ENCODE measurements around the gene LRP3.
"Not testable (repeated sequence)": the region's sequence is repeated elsewhere in the genome, so short reads cannot be mapped to it uniquely, and the experiment has no call there.

The LRP3 gene

GRCh38 chr19:33220735-33221134 lies 26.6 kb downstream of the LRP3 start:
- no peak for DNase-seq

- no peak for DNase-seq
Observed at GRCh38 chr19:33221638-33222037, 27.5 kb downstream of the LRP3 start.

GRCh38 chr19:33222255-33222654 lies 28.1 kb downstream of the LRP3 start:
- not testable (repeated sequence) for DNase-seq

DNA sequence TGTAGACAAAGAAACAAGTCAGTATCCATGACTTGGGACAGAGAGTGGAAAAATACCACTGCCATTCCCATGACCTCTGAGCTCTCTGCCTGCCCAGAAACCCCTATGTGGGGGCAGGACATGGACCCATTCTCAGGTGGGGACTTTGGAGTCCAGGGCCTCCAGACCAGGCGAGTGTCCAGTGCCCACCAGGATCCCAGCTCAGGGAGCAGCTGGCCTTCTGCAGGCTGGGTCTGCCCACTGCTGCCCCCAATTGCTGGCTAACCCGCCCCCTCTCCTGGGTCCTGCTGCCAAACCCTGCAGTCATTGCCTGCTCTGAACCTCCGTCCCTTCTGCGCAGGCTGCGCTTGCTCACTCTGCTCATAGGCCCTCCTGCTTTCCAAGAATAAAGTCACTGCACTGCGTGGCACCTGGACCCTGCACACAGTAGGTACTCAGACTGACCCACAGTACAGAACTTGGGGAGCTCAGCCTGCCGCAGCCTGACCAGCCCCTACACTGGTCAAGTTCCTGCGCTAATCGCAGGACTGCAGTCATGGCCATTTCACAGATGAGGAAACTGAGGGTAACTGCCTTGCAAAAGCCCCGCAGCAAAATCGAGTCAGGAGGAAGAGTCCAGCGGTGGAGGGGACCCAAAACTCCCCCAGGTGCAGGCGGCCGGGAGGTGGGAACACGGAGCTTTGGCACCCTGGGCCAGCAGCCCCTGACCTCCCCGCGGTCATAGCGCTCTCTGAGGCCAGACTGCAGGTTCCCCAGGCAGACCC lies 30.7 kb downstream of the LRP3 start:
- DNase-seq = no peak

DNA sequence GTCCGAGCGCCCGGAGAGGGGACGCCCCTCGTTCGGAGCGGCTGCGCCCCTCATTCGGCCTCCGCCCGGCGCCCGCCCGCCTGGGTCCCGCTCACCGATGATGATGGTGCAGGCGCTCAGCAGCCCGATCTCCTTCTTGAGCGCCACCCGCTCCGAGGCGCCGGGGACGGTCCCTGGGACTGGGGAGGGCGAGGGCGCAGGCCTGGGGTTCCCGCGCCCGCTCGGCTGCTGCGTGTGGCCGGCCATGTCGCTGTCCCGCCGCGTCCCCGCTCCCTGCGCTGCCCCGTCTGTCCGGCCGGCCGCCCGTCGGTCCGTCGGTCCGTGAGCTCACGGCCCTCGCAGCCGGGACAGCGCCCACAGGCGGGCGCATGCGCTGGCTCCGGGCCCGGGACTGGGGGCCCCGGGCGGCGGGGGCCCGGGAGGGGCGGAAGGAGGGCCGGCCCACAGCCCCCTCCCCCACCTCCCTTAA lies 31.4 kb downstream of the LRP3 start, which contains the start of gene SLC7A10:
SLC7A10 (minus strand) TSS at position 393 of the 469 bp plus-strand sequence; CDS start at position 246, 147 bp downstream.
- no peak for DNase-seq

GRCh38 chr19:33226550-33227241 lies 32.6 kb downstream of the LRP3 start:
- DNase-seq = no peak

DNA sequence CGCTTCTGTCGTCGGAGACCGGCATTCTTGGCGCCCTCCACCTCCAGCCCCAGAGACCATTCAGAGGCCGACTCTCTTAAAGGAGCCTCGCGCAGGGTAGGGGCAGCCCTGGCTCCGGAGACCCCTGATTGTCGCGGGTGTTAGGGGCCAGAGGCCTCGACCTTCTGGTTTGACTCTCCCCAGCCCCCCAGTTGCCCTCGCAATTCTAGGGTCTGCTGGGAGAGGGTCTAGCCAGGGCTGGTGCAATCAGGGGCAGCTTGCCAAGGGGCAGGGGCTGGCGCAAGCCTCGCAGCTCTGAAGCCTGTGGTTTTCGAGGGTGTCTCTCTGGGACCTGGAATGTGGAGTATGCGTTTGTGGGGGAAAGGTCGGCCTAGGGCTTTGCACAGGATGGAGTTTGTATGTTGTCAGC lies 33.1 kb downstream of the LRP3 start:
- DNase-seq = no peak

DNA sequence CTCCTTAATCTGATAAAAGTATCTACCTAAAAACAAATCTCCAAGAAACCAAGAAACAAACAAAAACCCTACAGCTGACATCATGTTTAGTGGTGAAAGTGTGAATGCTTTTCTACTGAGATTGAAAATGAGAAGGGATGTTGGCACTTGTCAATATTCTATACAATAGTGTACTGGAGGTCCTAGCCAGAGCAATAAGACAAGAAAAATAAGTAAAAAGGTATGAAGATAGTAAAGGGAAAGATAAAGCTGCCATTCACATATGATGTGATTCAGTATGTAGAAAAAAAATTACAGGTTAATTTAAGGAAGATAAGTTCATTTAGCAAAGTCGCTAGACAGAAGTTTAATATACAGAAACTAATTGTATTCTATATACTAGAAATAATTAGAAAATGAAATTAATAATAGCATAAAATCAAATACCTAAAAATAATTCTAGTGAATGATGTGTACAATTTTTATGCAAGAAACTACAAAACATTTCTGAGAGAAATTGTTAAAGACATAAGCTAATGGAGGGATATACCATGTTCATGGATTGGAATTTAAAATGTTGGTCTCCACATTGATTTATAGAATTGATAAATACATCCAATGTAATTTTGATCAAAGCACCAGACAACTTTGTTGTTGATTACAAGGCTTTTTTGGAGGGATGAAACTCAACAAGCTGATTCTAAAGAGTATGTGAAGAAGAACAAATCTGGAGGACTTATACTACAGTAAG lies 33.9 kb downstream of the LRP3 start:
- DNase-seq = no peak

- DNase-seq = no peak
Observed at GRCh38 chr19:33229962-33230361, 35.8 kb downstream of the LRP3 start.

GRCh38 chr19:33231511-33231910 lies 37.4 kb downstream of the LRP3 start:
- no peak for DNase-seq

DNA sequence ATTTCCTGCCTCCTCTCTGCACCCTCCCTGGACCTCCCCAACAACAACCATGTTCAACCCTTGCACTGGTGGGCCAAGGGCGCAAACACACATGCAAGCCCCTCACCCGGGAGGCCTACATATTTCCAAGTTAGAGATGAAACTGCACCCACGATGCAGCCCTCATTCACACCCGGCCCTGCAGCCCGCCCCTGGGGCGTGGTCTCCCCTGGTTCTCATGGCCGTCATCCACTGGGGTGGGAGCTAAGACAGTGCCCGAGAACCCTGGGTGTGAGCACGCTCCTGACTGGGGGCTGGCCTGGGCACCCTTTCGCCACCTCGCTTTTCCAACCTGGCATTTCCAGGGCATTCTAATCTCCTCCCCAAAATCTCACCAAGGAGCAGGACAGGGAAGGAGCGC lies 38.5 kb downstream of the LRP3 start:
- DNase-seq = no peak

DNA sequence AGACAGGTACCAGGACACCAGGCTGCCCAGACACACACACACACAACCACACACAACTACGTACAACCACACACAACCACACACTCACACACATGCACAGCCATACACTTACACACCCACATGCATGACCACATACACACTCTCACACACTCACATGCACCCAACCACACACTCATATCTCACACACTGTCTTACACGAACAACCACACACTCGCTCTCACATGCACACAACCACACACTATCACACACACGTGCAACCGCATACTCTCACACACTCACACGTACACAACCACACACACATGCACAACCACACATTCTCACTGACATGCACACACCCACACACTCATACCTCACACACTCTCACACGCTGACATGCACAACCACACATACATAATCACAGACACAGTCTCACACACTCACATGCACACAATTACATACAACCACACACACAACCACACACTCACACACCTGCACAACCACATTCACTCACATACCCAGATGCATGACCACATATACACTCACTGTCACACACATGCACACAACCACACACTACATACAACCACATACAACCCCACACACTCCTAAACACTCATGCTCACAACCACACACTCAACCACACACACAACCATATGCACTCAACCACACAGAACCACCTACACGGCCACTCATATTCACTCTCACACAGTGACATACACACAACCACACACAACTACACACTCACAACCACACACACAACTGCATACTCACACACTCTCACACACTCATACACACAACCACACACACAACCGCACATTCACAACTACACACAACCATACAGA lies 39.1 kb downstream of the LRP3 start:
- no peak for DNase-seq

GRCh38 chr19:33234092-33234491 lies 40.0 kb downstream of the LRP3 start:
- no peak for DNase-seq

DNA sequence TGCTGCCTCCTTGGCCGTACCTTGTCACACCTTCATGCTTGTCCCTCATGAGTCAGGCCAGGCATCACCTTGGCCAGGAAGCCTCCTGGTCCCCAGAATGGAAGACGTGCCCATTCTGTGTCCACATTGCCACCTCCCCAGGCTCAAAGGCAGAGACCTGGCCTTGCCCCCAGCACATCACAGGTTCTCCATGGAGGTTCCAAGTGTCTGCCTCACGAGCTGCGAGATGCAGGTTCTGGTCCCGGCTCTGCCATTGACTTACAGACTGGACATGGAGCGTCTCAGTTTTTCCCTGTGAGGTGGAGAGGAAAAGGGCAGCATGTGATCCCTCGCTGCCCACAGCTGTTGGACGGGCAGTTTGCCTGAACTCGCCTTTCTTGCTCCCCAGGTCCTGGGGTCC lies 40.6 kb downstream of the LRP3 start:
- no peak for DNase-seq

- DNase-seq = no peak
Observed at GRCh38 chr19:33235269-33235995, 41.3 kb downstream of the LRP3 start.

DNA sequence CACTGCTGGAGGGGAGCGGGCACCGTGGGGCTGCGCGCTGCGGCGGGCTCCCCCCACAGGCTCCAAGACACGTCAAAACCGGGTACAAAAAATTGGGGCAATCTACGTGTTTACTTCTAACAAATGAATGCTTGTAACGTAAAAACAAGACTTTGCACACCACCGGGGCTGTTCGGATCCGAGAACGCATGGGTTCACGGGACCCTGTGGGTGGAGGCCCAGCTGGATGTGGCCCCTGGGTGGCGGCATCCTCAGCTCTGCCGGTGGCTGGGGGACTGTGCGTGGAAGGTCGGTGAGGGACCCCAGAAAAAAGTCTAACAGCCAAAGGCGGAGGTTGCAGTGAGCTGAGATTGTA lies 41.8 kb downstream of the LRP3 start:
- no peak for DNase-seq

- no peak for DNase-seq
Observed at GRCh38 chr19:33236696-33237390, 42.7 kb downstream of the LRP3 start.

- no peak for DNase-seq
Observed at GRCh38 chr19:33238481-33239149, 44.5 kb downstream of the LRP3 start.

GRCh38 chr19:33239223-33239975 lies 45.3 kb downstream of the LRP3 start:
- DNase-seq = no peak

DNA sequence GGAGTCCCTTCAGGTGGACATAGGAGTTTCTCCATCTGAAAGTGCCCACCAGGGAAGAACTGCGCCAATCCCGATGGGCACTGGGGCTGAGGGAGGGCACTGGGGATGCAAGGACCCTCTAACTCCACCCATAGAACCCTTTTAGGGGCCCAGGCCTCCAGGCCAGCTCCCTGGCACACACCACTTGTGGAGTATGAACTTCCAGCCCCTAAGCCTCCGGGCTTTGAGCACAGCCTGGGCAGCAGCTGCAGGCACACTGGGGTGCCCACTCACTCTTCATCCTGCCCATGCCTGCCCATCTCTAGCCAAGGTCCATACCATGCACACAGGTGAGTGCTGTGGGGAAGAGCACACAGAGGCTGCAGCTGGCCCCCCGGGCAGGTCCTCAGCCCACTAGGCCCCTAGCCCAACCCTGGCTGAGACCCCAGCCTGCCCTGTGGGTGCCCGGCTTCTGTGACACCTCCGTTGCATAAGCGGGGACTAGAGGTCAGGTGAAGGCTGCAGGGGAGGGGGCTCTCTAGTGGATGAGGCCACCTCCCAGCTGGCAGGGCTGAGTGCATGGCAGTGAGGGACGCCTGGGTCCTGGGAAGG lies 46.1 kb downstream of the LRP3 start:
- no peak for DNase-seq
